Right forelimb (tissue), 1 donor: ENCODE results near the gene DOCK10.

Source experiments
- DNase-seq: peaks from one replicate; pipeline ENCODE4 v3.0.0-alpha.2; 2018

Gene DOCK10

GRCh38 chr2:225040856-225041206 is 1.4 kb downstream of the DOCK10 start:
- DNase-seq: peak; percentile 60

- DNase-seq: no peak
Measured at GRCh38 chr2:225040142-225040541, 2.1 kb downstream of the DOCK10 start.

- no peak for DNase-seq
Measured at GRCh38 chr2:225038231-225038523, 4.1 kb downstream of the DOCK10 start.

- no peak for DNase-seq
Measured at GRCh38 chr2:225037415-225038230, 4.6 kb downstream of the DOCK10 start.

- no peak for DNase-seq
Measured at GRCh38 chr2:225036431-225036830, 5.8 kb downstream of the DOCK10 start.

- no peak for DNase-seq
Measured at GRCh38 chr2:225033440-225034318, 8.6 kb downstream of the DOCK10 start.

- DNase-seq: no peak
Measured at GRCh38 chr2:225032246-225032645, 10.0 kb downstream of the DOCK10 start.

- no peak for DNase-seq
Measured at GRCh38 chr2:225031599-225031998, 10.7 kb downstream of the DOCK10 start.

- DNase-seq: no peak
Measured at GRCh38 chr2:225030893-225031292, 11.4 kb downstream of the DOCK10 start.

GRCh38 chr2:225030203-225030602 is 12.1 kb downstream of the DOCK10 start:
- DNase-seq: no peak

- DNase-seq: no peak
Measured at GRCh38 chr2:225028572-225028971, 13.7 kb downstream of the DOCK10 start.

GRCh38 chr2:225027061-225027762 is 15.1 kb downstream of the DOCK10 start:
- DNase-seq: no peak

- DNase-seq: no peak
Measured at GRCh38 chr2:225025917-225026571, 16.2 kb downstream of the DOCK10 start.

- DNase-seq: no peak
Measured at GRCh38 chr2:225022188-225022587, 20.1 kb downstream of the DOCK10 start.

GRCh38 chr2:225020168-225020849 is 22.0 kb downstream of the DOCK10 start:
- no peak for DNase-seq

- no peak for DNase-seq
Measured at GRCh38 chr2:225019105-225019504, 23.2 kb downstream of the DOCK10 start.

- DNase-seq: no peak
Measured at GRCh38 chr2:225017713-225018112, 24.6 kb downstream of the DOCK10 start.

- no peak for DNase-seq
Measured at GRCh38 chr2:225017098-225017685, 25.1 kb downstream of the DOCK10 start.

GRCh38 chr2:225013425-225014365 is 28.6 kb downstream of the DOCK10 start:
- no peak for DNase-seq

GRCh38 chr2:225011585-225011984 is 30.7 kb downstream of the DOCK10 start:
- DNase-seq: no peak

- no peak for DNase-seq
Measured at GRCh38 chr2:225010804-225011203, 31.5 kb downstream of the DOCK10 start.
